OCI-LY7 (cell line): ENCODE data around the gene CCNL2. TPM values are rescaled to one million over a fixed set of nuclear protein-coding genes. Genes with fewer than 3 reads are reported as not detected.

Experiments
- BruUV-seq: library from RNA; stranded (reverse); fragments of 400-500 nt; replicated peaks from 2 replicates; lab custom pipeline; 2021; lab: Mats Ljungman, UMichigan
- CTCF ChIA-PET: fragments of 300-600 bp; sonication (Branson Sonifier 250); formaldehyde crosslinking; loops from one replicate; lab custom pipeline; 2022; ENCODE audit warnings: antibody characterized with exemption; ENCODE audit not compliant: unreplicated experiment; lab: Charles Lee
- POLR2A ChIA-PET: fragments of 300-600 bp; sonication (Branson Sonifier 250); formaldehyde crosslinking; loops from one replicate; lab custom pipeline; 2022; ENCODE audit warnings: antibody characterized with exemption; lab: Charles Lee
- DNase-seq: peaks from one replicate; pipeline ENCODE4 v3.0.0-alpha.2; 2015; ENCODE audit warnings: low spot score
- H2AFZ ChIP-seq: fragments of 200-600 bp; sonication (generic), shearing (Covaris generic); 2 replicates; pipeline ENCODE4 v1.6.1; 2014; ENCODE audit warnings: mild to moderate bottlenecking, antibody characterized with exemption, low read length, moderate library complexity
- H3K27ac ChIP-seq: fragments of 200-600 bp; sonication (generic); 2 replicates; pipeline ENCODE4 v1.5.1; 2014; ENCODE audit warnings: mixed run types, low read depth, mild to moderate bottlenecking, moderate library complexity, low read length, inconsistent platforms; ENCODE audit not compliant: poor library complexity, severe bottlenecking
- H3K36me3 ChIP-seq: fragments of 200-600 bp; sonication (generic); 2 replicates; pipeline ENCODE4 v1.6.1; 2014; ENCODE audit warnings: mild to moderate bottlenecking, antibody characterized with exemption, low read length, moderate library complexity, mixed read lengths; ENCODE audit not compliant: insufficient read depth
- H3K4me1 ChIP-seq: fragments of 200-600 bp; sonication (generic); 2 replicates; pipeline ENCODE4 v1.5.1; 2014; ENCODE audit warnings: mild to moderate bottlenecking, low read length; ENCODE audit not compliant: insufficient read depth, poor library complexity, severe bottlenecking
- H3K4me2 ChIP-seq: fragments of 200-600 bp; sonication (generic); 2 replicates; pipeline ENCODE4 v1.6.1; 2014; ENCODE audit warnings: mild to moderate bottlenecking, low read length
- H3K4me3 ChIP-seq: fragments of 200-600 bp; sonication (generic); 2 replicates; pipeline ENCODE4 v1.5.1; 2014; ENCODE audit warnings: mild to moderate bottlenecking, low read depth, low read length; ENCODE audit not compliant: poor library complexity, severe bottlenecking
- H3K79me2 ChIP-seq: fragments of 200-600 bp; sonication (generic); 2 replicates; pipeline ENCODE4 v1.6.1; 2016; ENCODE audit warnings: low read depth, mild to moderate bottlenecking, low read length, moderate library complexity, mixed read lengths; ENCODE audit not compliant: insufficient read depth
- H3K9me2 ChIP-seq: fragments of 200-600 bp; sonication (generic); 2 replicates; pipeline ENCODE4 v1.6.1; 2016; ENCODE audit warnings: mild to moderate bottlenecking, low read length, mixed read lengths; ENCODE audit not compliant: insufficient read depth
- H3K9me3 ChIP-seq: fragments of 200-600 bp; sonication (generic); 2 replicates; pipeline ENCODE4 v1.6.1; 2014; ENCODE audit warnings: mild to moderate bottlenecking, mixed run types, low read length, mixed read lengths
- H4K20me1 ChIP-seq: fragments of 200-600 bp; sonication (generic); 2 replicates; pipeline ENCODE4 v1.6.1; 2014; ENCODE audit warnings: mild to moderate bottlenecking, antibody characterized with exemption, low read length, moderate library complexity, mixed read lengths; ENCODE audit not compliant: insufficient read depth
- EZH2phosphoT487 ChIP-seq: fragments of 200-600 bp; sonication (generic); IDR thresholded peaks from 2 replicates; pipeline ENCODE4 v1.6.1; 2018; ENCODE audit warnings: low read depth, borderline replicate concordance, mild to moderate bottlenecking, mixed run types, antibody characterized with exemption, low read length, moderate library complexity, mixed read lengths
- intact Hi-C: fragments of 100-400 bp; cut with micrococcal nuclease; formaldehyde crosslinking; loops from one replicate; pipeline ENCODE4 v1.10.0; 2022; ENCODE audit not compliant: unreplicated experiment
- total RNA-seq, 2 experiments: library from RNA; depleted of rRNA in 1 of 2; stranded (reverse); fragments of >200 nt in 1 of 2; shearing (Covaris generic) in 1 of 2; gene quantifications; 2 replicates each; pipeline ENCODE4 v1.2.3, GENCODE V29; 2014 to 2022
- TF ChIP-seq, protein P1 (sequence below): fragments of 200-600 bp; sonication (generic); conservative IDR thresholded peaks from 2 replicates; pipeline ENCODE4 v1.5.1; 2014; ENCODE audit warnings: mild to moderate bottlenecking, antibody characterized with exemption, low read length, moderate library complexity, mixed read lengths

Gene CCNL2
- total RNA-seq, 2 experiments from 2014 or later: 213 to 307 TPM

DNA sequence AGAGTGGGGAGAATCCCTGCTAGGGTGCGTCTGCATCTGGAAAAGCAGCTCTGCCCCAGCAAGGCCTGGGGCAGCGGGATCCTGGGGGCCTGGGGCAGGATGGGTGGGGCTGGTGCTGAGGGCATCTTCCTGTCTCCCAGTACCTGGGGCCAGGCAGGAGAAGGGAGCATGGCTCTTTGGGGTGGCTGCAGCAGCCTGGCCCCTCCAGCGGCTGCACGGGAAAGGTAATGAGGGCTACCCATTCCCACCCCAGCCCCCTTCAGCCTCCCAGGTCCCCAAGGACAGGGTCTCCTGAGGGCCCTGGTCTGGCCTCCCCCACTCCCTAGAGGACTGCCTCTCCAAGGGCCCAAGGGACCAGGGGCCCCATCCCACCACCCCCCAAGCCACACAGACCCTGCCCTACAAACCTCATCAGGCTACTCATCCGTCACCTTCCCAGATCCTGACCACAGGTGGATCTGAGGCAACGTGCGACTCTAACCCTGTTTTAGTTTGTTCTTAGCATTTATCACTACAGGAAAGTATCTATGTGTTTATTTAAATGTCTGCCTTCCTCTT is 22.9 kb upstream of the CCNL2 start:
- DNase-seq: no peak
- POLR2A ChIA-PET: no interaction called here
- Histone ChIP-seq H2AFZ (no peak overlapping the region), H3K9me2 (no peaks in the 10 kb centered on the region), H4K20me1 (no peaks in the 10 kb centered on the region), H3K4me2 (no peak overlapping the region), H3K9me3 (no peaks in the 10 kb centered on the region), H3K4me3 (no peak overlapping the region), H3K36me3 (no peaks in the 10 kb centered on the region), H3K4me1 (no peaks in the 10 kb centered on the region), H3K27ac (no peak overlapping the region), H3K79me2 (no peaks in the 10 kb centered on the region)
- intact Hi-C loops: no loop called here
- TF ChIP-seq, protein P1, sequence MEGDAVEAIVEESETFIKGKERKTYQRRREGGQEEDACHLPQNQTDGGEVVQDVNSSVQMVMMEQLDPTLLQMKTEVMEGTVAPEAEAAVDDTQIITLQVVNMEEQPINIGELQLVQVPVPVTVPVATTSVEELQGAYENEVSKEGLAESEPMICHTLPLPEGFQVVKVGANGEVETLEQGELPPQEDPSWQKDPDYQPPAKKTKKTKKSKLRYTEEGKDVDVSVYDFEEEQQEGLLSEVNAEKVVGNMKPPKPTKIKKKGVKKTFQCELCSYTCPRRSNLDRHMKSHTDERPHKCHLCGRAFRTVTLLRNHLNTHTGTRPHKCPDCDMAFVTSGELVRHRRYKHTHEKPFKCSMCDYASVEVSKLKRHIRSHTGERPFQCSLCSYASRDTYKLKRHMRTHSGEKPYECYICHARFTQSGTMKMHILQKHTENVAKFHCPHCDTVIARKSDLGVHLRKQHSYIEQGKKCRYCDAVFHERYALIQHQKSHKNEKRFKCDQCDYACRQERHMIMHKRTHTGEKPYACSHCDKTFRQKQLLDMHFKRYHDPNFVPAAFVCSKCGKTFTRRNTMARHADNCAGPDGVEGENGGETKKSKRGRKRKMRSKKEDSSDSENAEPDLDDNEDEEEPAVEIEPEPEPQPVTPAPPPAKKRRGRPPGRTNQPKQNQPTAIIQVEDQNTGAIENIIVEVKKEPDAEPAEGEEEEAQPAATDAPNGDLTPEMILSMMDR: no peak
- no peak for TF ChIP-seq EZH2phosphoT487
- CTCF ChIA-PET: no interaction called here
- no TSS peak for BruUV-seq

DNA sequence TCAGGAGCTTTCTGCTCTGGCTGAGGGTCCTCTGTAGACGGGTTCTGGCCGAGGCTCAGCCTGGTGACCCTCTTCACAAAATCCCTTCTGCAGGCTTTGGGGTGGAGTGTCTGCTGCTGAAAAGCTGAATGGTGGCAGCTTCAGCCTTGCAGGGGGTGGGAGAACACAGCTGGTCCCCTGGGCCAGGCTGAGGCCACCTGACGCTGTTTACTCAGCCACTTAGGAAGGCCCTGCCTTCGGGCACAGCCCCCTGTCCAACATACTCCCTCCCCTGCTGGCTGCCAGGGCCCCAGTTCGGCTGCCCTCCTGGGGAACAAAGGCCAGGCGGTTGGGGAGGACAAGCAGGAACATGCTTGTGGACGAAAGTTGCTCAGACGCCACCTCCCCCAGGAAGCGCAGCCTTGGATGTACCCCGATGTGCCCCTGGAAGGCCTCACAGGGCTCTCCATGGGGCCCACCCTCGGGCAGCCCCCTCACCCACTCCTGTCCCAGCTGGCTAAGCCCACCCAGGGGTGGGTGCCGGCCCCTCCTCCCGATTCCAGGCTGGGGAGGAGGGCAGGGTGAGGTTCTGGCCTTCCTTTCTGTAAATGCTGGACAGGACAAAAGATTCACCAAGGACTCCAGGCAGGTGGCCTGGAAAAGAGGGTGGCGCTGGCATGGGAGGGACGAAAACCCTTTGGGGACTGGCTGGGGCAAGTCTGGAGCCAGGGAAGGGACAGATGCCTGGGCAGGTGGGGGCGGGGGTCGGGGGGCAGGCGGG is 22.2 kb upstream of the CCNL2 start, which contains the start of gene ANKRD65:
Gene ANKRD65 (minus strand): TSS at position 130 of the 760 bp plus-strand sequence. CDS start 271 bp downstream, outside the sequence.
- no peaks in the 10 kb centered on the region for H3K9me3 ChIP-seq
- intact Hi-C loops: no loop called here
- H3K27ac ChIP-seq: no peak within 1 kb of the TSS
- no peak within 1 kb of the TSS for H2AFZ ChIP-seq
- H3K4me1 ChIP-seq: no peaks in the 10 kb centered on the region
- no peaks in the 10 kb centered on the region for H3K36me3 ChIP-seq
- H4K20me1 ChIP-seq: no peaks in the 10 kb centered on the region
- no TSS peak for BruUV-seq
- H3K9me2 ChIP-seq: no peaks in the 10 kb centered on the region
- DNase-seq: no peak
- no peak within 1 kb of the TSS for H3K4me3 ChIP-seq
- no peak within 1 kb of the TSS for H3K4me2 ChIP-seq
- CTCF ChIA-PET: no interaction called here
- TF ChIP-seq, protein P1: no peak
- TF ChIP-seq EZH2phosphoT487: no peak
- no peaks in the 10 kb centered on the region for H3K79me2 ChIP-seq
- POLR2A ChIA-PET: no interaction called here

DNA sequence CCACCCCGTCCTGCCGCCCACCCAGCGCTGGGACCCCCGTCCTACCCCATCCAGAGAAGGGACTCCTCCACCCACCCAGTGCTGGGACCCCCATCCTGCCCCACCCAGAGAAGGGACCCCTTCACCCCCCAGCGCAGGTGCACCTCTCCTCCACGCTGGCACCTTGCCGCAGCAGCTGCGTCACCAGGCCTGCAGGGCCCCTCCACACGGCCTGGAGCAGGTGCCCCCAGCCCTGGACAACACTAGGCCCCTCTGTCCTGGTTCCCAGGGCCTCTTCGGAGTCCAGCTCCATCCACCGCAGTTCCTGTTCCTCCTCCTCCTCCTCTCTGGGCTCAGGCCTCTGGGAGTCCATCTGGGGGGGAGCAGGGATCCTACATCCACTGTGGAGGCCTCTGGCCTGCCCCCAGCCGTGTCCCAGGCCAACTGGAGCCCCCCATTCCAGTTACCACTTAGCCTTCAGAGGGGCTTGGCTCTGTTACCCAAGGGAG is 21.6 kb upstream of the CCNL2 start:
- POLR2A ChIA-PET: no interaction called here
- no peaks in the 10 kb centered on the region for H3K9me2 ChIP-seq
- H3K4me3 ChIP-seq: no peak overlapping the region
- intact Hi-C loops: no loop called here
- H2AFZ ChIP-seq: no peak overlapping the region
- H3K27ac ChIP-seq: no peak overlapping the region
- no peak overlapping the region for H3K4me2 ChIP-seq
- no peak for DNase-seq
- BruUV-seq: no TSS peak
- no peaks in the 10 kb centered on the region for H3K79me2 ChIP-seq
- no peaks in the 10 kb centered on the region for H3K9me3 ChIP-seq
- H3K4me1 ChIP-seq: no peaks in the 10 kb centered on the region
- H4K20me1 ChIP-seq: no peaks in the 10 kb centered on the region
- CTCF ChIA-PET: no interaction called here
- H3K36me3 ChIP-seq: no peaks in the 10 kb centered on the region
- TF ChIP-seq EZH2phosphoT487: no peak
- TF ChIP-seq, protein P1: no peak
